ENCODE results near the gene C17orf75.
A peak's percentile ranks its signal among the peaks of the same experiment; 100 is the strongest.

The C17orf75 gene

GRCh38 chr17:32299580-32300164 is 42.3 kb downstream of the C17orf75 start:
- WGBS = 81% methylated on average over 7 of the region's 7 CpGs
- H4K8ac ChIP-seq (ENCODE audit: low read length) = no peak overlapping the region
- peaks cover 4% of the 10 kb centered on the region for H3K4me1 ChIP-seq (ENCODE audit: control insufficient read depth, insufficient read depth, low read depth, low read length)
- H3K4me2 ChIP-seq (ENCODE audit: low read length, poor library complexity, severe bottlenecking) = no peak overlapping the region
- no peaks in the 10 kb centered on the region for H3K9me3 ChIP-seq (ENCODE audit: control insufficient read depth, low read length)
- no peak overlapping the region for H3K23ac ChIP-seq (ENCODE audit: low read length in 2 of 2)
- H3K4me3 ChIP-seq (ENCODE audit: insufficient read depth in 1 of 2, low read depth in 1 of 2, low read length in 2 of 2) = no peak overlapping the region
- H2AK5ac ChIP-seq (ENCODE audit: low read length, severe bottlenecking) = no peak overlapping the region
- no peak overlapping the region for H3K9ac ChIP-seq (ENCODE audit: low read length)
- no peak for DNase-seq
- H2AFZ ChIP-seq (ENCODE audit: low read depth, low read length) = no peak overlapping the region
- no peak overlapping the region for H3K18ac ChIP-seq (ENCODE audit: low read depth in 1 of 2, low read length in 2 of 2)
- H3K14ac ChIP-seq (ENCODE audit: low read length in 2 of 2) = no peak overlapping the region
- no peak overlapping the region for H2BK5ac ChIP-seq (ENCODE audit: low read depth, low read length, poor library complexity, severe bottlenecking)
- no peak overlapping the region for H3K27ac ChIP-seq (ENCODE audit: low read length, poor library complexity, severe bottlenecking)
- H2BK15ac ChIP-seq (ENCODE audit: low read depth, poor library complexity, severe bottlenecking) = no peak overlapping the region
- H3K27me3 ChIP-seq (ENCODE audit: control insufficient read depth in 1 of 2, insufficient read depth in 1 of 2, low read length in 2 of 2) = peaks cover 25 to 41% of the 10 kb centered on the region in 2 experiments
- H2BK12ac ChIP-seq (ENCODE audit: low read length in 2 of 2) = no peak overlapping the region
- H3K79me1 ChIP-seq (replicated peaks; ENCODE audit: low read length, poor library complexity, severe bottlenecking) = no peaks in the 10 kb centered on the region
- no peaks in the 10 kb centered on the region for H3K36me3 ChIP-seq (ENCODE audit: control insufficient read depth in 1 of 2, insufficient read depth in 2 of 2, low read depth in 1 of 2, low read length in 2 of 2)
- H4K91ac ChIP-seq (ENCODE audit: low read length) = no peak overlapping the region
- no peak overlapping the region for H2BK120ac ChIP-seq (ENCODE audit: low read depth, low read length)
- H3K4ac ChIP-seq (ENCODE audit: low read depth in 1 of 2, low read length in 2 of 2) = no peak overlapping the region

- H2BK15ac ChIP-seq (ENCODE audit: low read depth, poor library complexity, severe bottlenecking) = no peak overlapping the region
- no peak overlapping the region for H2AFZ ChIP-seq (ENCODE audit: low read depth, low read length)
- H2BK120ac ChIP-seq (ENCODE audit: low read depth, low read length) = no peak overlapping the region
- no peak overlapping the region for H3K4me2 ChIP-seq (ENCODE audit: low read length, poor library complexity, severe bottlenecking)
- H3K79me1 ChIP-seq (replicated peaks; ENCODE audit: low read length, poor library complexity, severe bottlenecking) = no peaks in the 10 kb centered on the region
- WGBS = 19% methylated on average over 13 of the region's 13 CpGs
- H3K23ac ChIP-seq (ENCODE audit: low read length in 2 of 2) = no peak overlapping the region
- H2BK5ac ChIP-seq (ENCODE audit: low read depth, low read length, poor library complexity, severe bottlenecking) = no peak overlapping the region
- H4K91ac ChIP-seq (ENCODE audit: low read length) = no peak overlapping the region
- peak overlapping the region in 1 of 2 experiments; percentile 7 for H3K18ac ChIP-seq (ENCODE audit: low read depth in 1 of 2, low read length in 2 of 2)
- H3K14ac ChIP-seq (ENCODE audit: low read length in 2 of 2) = no peak overlapping the region
- peaks cover 4% of the 10 kb centered on the region for H3K4me1 ChIP-seq (ENCODE audit: control insufficient read depth, insufficient read depth, low read depth, low read length)
- H3K4me3 ChIP-seq (ENCODE audit: insufficient read depth in 1 of 2, low read depth in 1 of 2, low read length in 2 of 2) = no peak overlapping the region
- no peak overlapping the region for H4K8ac ChIP-seq (ENCODE audit: low read length)
- DNase-seq = peak; percentile 50
- H3K36me3 ChIP-seq (ENCODE audit: control insufficient read depth in 1 of 2, insufficient read depth in 2 of 2, low read depth in 1 of 2, low read length in 2 of 2) = no peaks in the 10 kb centered on the region
- H2BK12ac ChIP-seq (ENCODE audit: low read length in 2 of 2) = no peak overlapping the region
- H2AK5ac ChIP-seq (ENCODE audit: low read length, severe bottlenecking) = no peak overlapping the region
- no peak overlapping the region for H3K9ac ChIP-seq (ENCODE audit: low read length)
- H3K4ac ChIP-seq (ENCODE audit: low read depth in 1 of 2, low read length in 2 of 2) = no peak overlapping the region
- no peak overlapping the region for H3K27ac ChIP-seq (ENCODE audit: low read length, poor library complexity, severe bottlenecking)
- H3K9me3 ChIP-seq (ENCODE audit: control insufficient read depth, low read length) = no peaks in the 10 kb centered on the region
- peaks cover 24 to 34% of the 10 kb centered on the region in 2 experiments for H3K27me3 ChIP-seq (ENCODE audit: control insufficient read depth in 1 of 2, insufficient read depth in 1 of 2, low read length in 2 of 2)
Observed at GRCh38 chr17:32298721-32299579, 43.0 kb downstream of the C17orf75 start.

DNA sequence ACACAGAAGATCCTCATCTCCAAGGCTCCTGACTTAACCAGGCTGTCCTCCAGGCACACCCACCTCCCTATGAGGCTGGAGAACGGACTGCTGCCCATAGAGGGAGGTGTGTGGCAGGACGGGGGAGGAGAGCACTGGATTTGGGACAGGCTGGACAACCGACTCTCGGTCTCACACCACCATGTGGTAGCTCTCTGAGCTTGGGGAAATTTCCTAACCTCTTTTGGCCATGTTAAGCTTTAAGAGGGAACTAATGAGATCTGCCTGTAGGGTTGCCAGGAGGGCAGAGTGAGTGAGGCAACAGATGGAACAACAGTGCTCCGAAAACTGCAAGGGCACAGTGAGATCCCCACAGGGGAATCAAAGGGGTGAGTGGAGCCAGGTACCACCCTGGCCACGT is 43.7 kb downstream of the C17orf75 start:
- Histone ChIP-seq H2BK5ac (ENCODE audit: low read depth, low read length, poor library complexity, severe bottlenecking) (no peak overlapping the region), H3K9ac (ENCODE audit: low read length) (no peak overlapping the region), H3K27me3 (ENCODE audit: control insufficient read depth in 1 of 2, insufficient read depth in 1 of 2, low read length in 2 of 2) (peaks cover 21 to 28% of the 10 kb centered on the region in 2 experiments), H3K4ac (ENCODE audit: low read depth in 1 of 2, low read length in 2 of 2) (no peak overlapping the region), H3K18ac (ENCODE audit: low read depth in 1 of 2, low read length in 2 of 2) (peak overlapping the region in 1 of 2 experiments; percentile 7), H3K9me3 (ENCODE audit: control insufficient read depth, low read length) (no peaks in the 10 kb centered on the region), H2BK120ac (ENCODE audit: low read depth, low read length) (no peak overlapping the region), H4K8ac (ENCODE audit: low read length) (no peak overlapping the region), H2AFZ (ENCODE audit: low read depth, low read length) (no peak overlapping the region), H2AK5ac (ENCODE audit: low read length, severe bottlenecking) (no peak overlapping the region), H3K79me1 (replicated peaks; ENCODE audit: low read length, poor library complexity, severe bottlenecking) (no peaks in the 10 kb centered on the region), H3K4me3 (ENCODE audit: insufficient read depth in 1 of 2, low read depth in 1 of 2, low read length in 2 of 2) (no peak overlapping the region), H3K27ac (ENCODE audit: low read length, poor library complexity, severe bottlenecking) (no peak overlapping the region), H2BK15ac (ENCODE audit: low read depth, poor library complexity, severe bottlenecking) (no peak overlapping the region), H3K14ac (ENCODE audit: low read length in 2 of 2) (no peak overlapping the region), H3K4me2 (ENCODE audit: low read length, poor library complexity, severe bottlenecking) (no peak overlapping the region), H3K4me1 (ENCODE audit: control insufficient read depth, insufficient read depth, low read depth, low read length) (peaks cover 4% of the 10 kb centered on the region), H2BK12ac (ENCODE audit: low read length in 2 of 2) (no peak overlapping the region), H3K23ac (ENCODE audit: low read length in 2 of 2) (no peak overlapping the region), H3K36me3 (ENCODE audit: control insufficient read depth in 1 of 2, insufficient read depth in 2 of 2, low read depth in 1 of 2, low read length in 2 of 2) (no peaks in the 10 kb centered on the region), H4K91ac (ENCODE audit: low read length) (no peak overlapping the region)
- no peak for DNase-seq
- 66% methylated on average over 6 of the region's 6 CpGs for WGBS

GRCh38 chr17:32297860-32298259 is 44.1 kb downstream of the C17orf75 start:
- H2BK12ac ChIP-seq (ENCODE audit: low read length in 2 of 2) = no peak overlapping the region
- no peak overlapping the region for H3K4me3 ChIP-seq (ENCODE audit: insufficient read depth in 1 of 2, low read depth in 1 of 2, low read length in 2 of 2)
- no peak for DNase-seq
- no peak overlapping the region for H2BK5ac ChIP-seq (ENCODE audit: low read depth, low read length, poor library complexity, severe bottlenecking)
- no peaks in the 10 kb centered on the region for H3K79me1 ChIP-seq (replicated peaks; ENCODE audit: low read length, poor library complexity, severe bottlenecking)
- H2AFZ ChIP-seq (ENCODE audit: low read depth, low read length) = no peak overlapping the region
- H3K23ac ChIP-seq (ENCODE audit: low read length in 2 of 2) = no peak overlapping the region
- H4K8ac ChIP-seq (ENCODE audit: low read length) = no peak overlapping the region
- 95% methylated on average over 5 of the region's 6 CpGs for WGBS
- no peak overlapping the region for H3K27ac ChIP-seq (ENCODE audit: low read length, poor library complexity, severe bottlenecking)
- H2AK5ac ChIP-seq (ENCODE audit: low read length, severe bottlenecking) = no peak overlapping the region
- no peak overlapping the region for H4K91ac ChIP-seq (ENCODE audit: low read length)
- H3K14ac ChIP-seq (ENCODE audit: low read length in 2 of 2) = no peak overlapping the region
- H2BK15ac ChIP-seq (ENCODE audit: low read depth, poor library complexity, severe bottlenecking) = no peak overlapping the region
- H3K18ac ChIP-seq (ENCODE audit: low read depth in 1 of 2, low read length in 2 of 2) = no peak overlapping the region
- H3K9me3 ChIP-seq (ENCODE audit: control insufficient read depth, low read length) = no peaks in the 10 kb centered on the region
- no peak overlapping the region for H3K4ac ChIP-seq (ENCODE audit: low read depth in 1 of 2, low read length in 2 of 2)
- no peak overlapping the region for H3K4me2 ChIP-seq (ENCODE audit: low read length, poor library complexity, severe bottlenecking)
- H2BK120ac ChIP-seq (ENCODE audit: low read depth, low read length) = no peak overlapping the region
- no peak overlapping the region for H3K9ac ChIP-seq (ENCODE audit: low read length)
- peaks cover 4% of the 10 kb centered on the region for H3K4me1 ChIP-seq (ENCODE audit: control insufficient read depth, insufficient read depth, low read depth, low read length)
- peaks cover 18 to 25% of the 10 kb centered on the region in 2 experiments for H3K27me3 ChIP-seq (ENCODE audit: control insufficient read depth in 1 of 2, insufficient read depth in 1 of 2, low read length in 2 of 2)
- no peaks in the 10 kb centered on the region for H3K36me3 ChIP-seq (ENCODE audit: control insufficient read depth in 1 of 2, insufficient read depth in 2 of 2, low read depth in 1 of 2, low read length in 2 of 2)
